SW 1271 (cell line): Measurements from ENCODE around the gene NSMCE3.

Source experiments
- DNase-seq, 2 experiments: peaks; one replicate each; lab custom pipeline; 2025; lab: John Stamatoyannopoulos, UW

NSMCE3 gene

DNA sequence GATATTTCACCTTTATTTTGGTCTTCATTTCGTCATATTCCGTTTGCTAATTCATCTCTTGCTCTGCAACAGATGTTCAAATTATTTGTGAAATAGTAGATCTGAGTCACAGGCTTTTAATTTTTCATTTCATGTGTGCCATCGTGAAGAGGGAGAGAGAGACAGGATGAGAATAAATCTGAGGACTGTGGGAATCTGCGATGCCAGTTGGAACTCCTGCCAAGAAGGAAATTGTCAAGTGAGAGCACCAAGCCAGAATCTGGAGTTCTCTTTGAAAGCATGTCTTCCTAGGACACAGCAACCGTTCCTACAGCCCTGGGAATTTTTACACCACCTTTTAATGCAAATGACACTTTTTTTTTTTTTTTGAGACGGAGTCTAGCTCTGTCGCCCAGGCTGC, 48.8 kb downstream of the NSMCE3 start:
- no peak for DNase-seq

- no peak for DNase-seq
Observed at GRCh38 chr15:29216955-29217354, 52.7 kb downstream of the NSMCE3 start.
